AG09309 (cell line): ENCODE results near the gene TMPRSS3.

Experiments
- DNase-seq: peaks from one replicate; pipeline ENCODE4 v3.0.0-alpha.2; 2010; ENCODE audit warnings: low read depth
- H3K4me3 ChIP-seq: 2 replicates; pipeline ENCODE4 v1.5.1; 2011; ENCODE audit warnings: mild to moderate bottlenecking, low read depth, low read length, moderate library complexity; ENCODE audit not compliant: control insufficient read depth
- TF ChIP-seq, protein P1 (sequence below): IDR thresholded peaks from 2 replicates; pipeline ENCODE4 v1.5.1; 2011; ENCODE audit warnings: mild to moderate bottlenecking, low read depth, low read length, inconsistent platforms; ENCODE audit not compliant: insufficient read depth, control insufficient read depth; ENCODE audit errors: missing control alignments

TMPRSS3 gene

GRCh38 chr21:42429021-42429420, 33.2 kb upstream of the TMPRSS3 start:
- TF ChIP-seq, protein P1, sequence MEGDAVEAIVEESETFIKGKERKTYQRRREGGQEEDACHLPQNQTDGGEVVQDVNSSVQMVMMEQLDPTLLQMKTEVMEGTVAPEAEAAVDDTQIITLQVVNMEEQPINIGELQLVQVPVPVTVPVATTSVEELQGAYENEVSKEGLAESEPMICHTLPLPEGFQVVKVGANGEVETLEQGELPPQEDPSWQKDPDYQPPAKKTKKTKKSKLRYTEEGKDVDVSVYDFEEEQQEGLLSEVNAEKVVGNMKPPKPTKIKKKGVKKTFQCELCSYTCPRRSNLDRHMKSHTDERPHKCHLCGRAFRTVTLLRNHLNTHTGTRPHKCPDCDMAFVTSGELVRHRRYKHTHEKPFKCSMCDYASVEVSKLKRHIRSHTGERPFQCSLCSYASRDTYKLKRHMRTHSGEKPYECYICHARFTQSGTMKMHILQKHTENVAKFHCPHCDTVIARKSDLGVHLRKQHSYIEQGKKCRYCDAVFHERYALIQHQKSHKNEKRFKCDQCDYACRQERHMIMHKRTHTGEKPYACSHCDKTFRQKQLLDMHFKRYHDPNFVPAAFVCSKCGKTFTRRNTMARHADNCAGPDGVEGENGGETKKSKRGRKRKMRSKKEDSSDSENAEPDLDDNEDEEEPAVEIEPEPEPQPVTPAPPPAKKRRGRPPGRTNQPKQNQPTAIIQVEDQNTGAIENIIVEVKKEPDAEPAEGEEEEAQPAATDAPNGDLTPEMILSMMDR: no peak
- no peak overlapping the region for H3K4me3 ChIP-seq
- no peak for DNase-seq

DNA sequence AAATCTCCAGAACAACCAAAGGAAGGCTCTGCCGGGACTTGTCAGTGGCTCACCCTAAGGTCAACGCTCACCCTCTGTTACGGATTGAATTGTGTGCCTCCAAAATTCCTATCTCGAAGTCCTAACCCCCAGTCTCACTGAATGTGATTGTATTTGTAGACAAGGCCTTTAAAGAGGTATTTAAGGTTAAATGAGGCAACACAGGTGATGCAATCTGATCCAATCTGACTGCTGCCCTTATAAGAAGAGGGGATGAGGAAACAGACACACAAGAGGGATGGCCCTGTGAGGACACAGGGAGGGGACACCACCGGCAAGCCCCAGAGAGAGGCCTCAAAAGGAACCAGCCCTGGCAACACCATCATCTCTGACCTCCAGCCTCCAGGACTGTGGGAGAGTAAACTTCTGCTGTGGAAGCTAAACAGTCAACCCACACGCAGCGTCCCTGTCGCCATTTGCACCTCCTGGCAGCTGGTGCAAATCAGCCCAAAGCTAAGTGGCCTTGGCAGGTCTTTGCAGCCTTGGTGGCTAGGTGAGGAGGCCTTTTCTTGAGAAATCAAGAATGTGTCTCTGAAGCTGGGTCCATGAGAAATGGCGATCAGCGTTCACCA, 32.1 kb upstream of the TMPRSS3 start:
- H3K4me3 ChIP-seq: no peak overlapping the region
- DNase-seq: no peak
- TF ChIP-seq, protein P1: no peak

- DNase-seq: no peak
- TF ChIP-seq, protein P1: no peak
- H3K4me3 ChIP-seq: no peak overlapping the region
Measured at GRCh38 chr21:42426876-42427480, 31.1 kb upstream of the TMPRSS3 start.

DNA sequence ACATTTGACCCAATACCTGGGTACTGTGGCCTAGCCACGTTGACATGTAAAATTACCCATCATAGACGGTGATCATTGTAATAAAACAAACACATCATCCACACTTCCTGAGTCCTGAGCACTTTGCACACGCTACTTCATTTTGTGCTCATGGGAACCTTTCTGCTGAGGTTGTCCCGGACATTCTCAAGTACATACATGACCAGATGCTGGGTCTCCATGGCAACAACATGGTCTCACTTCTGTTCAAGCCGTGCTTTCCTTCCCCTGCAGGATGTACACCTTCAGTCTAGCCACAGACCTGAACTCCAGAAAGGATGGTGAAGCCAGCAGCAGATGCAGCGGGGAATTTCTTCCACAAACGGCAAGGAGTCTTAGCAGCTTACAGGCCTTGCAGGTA, 30.6 kb upstream of the TMPRSS3 start:
- TF ChIP-seq, protein P1: no peak
- H3K4me3 ChIP-seq: no peak overlapping the region
- no peak for DNase-seq

GRCh38 chr21:42425591-42425990, 29.7 kb upstream of the TMPRSS3 start:
- TF ChIP-seq, protein P1: no peak
- DNase-seq: no peak
- no peak overlapping the region for H3K4me3 ChIP-seq

DNA sequence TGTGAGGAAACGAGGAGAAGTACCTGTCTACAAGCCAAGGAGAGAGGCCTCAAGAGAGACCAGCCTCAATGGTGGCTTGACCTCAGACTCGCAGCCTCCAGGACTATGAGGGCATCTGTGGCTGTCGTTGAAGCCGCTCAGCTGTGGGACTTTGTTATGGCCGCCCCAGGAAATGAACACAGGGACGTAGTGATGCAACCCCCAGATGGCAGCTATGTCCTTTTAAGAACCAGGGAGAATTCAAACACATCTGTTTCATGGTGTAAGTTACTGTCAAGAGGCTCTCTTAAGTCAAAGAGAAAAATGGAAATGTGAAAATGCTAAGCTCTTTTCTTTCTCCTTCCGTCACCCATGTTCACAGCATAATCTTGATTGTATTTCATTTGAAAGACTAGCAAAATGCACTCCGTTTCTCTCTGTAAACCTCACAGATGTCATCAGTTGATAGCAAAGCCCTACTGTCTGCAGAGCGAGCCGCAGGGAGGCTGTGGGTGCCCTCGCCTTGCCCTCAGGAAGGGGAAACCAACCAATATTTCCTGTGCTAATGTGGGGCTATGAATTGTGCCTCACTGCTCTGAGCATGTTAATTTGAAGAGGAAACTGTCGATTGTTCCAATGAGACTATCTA, 29.2 kb upstream of the TMPRSS3 start:
- TF ChIP-seq, protein P1: no peak
- no peak for DNase-seq
- no peak overlapping the region for H3K4me3 ChIP-seq
